Measurements from ENCODE around the gene PRAME. TPM values are rescaled to one million over a fixed set of nuclear protein-coding genes. Genes with fewer than 3 reads are reported as not detected.

PRAME gene
- total RNA-seq, 1 experiment from 2014 or later: not detected

DNA sequence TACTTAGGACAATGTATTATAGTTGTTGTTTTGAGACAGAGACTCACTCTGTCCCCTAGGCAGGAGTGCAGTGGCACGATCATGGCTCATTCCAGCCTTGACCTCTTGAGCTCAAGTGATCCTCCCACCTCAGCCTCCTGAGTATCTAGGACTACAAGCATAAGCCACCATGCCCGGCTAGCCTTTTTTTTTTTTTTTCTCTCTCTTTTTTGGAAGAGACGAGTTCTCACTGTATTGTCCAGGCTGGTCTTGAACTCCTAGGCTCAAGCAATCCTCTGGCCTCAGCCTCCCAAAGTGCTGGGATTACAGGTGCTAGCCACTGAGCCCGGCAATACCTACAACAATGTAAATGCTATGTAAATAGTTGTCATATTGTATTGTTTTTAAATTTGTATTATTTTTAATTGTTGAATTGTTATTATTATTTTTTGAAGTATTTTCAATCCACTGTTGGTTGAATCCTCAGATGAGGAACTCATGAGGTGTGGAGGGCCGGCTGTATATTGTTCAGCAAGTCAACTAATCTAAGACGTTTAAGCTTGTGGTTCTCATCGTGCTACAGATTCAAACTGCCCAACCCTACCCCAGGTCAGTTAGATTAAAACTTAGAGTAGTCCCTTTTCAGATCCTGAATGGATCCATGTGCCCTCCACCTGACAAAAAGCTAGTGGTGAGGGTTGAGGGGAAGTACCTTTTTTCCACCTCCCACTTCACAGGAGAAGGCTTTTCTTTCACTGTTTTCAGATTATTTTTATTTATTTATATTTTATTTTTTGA is 27.1 kb downstream of the PRAME start:
- BruUV-seq (replicated peaks): no TSS peak
- no peaks in the 10 kb centered on the region for H3K4me1 ChIP-seq
- no peak overlapping the region for H3K27ac Mint-ChIP-seq (ENCODE audit: unreplicated experiment)
- TF ChIP-seq CTCF (IDR thresholded peaks at IDR 0.05; ENCODE audit: insufficient read depth in 1 of 2, low read depth in 1 of 2, low read length in 1 of 2, severe bottlenecking in 1 of 2, unreplicated experiment in 1 of 2): no peak
- H3K36me3 ChIP-seq (ENCODE audit: control insufficient read depth, insufficient read depth, low read length): no peaks in the 10 kb centered on the region
- ChIA-PET POLR2A (no interaction called here), CTCF (no interaction called here)
- no peaks in the 10 kb centered on the region for H3K4me1 Mint-ChIP-seq (ENCODE audit: low read depth, unreplicated experiment)
- no peaks in the 10 kb centered on the region for H3K27me3 ChIP-seq (replicated peaks; ENCODE audit: control insufficient read depth, insufficient read depth, low read length)
- H3K27me3 Mint-ChIP-seq (ENCODE audit: insufficient read depth, unreplicated experiment): peaks cover 8% of the 10 kb centered on the region
- H3K4me3 ChIP-seq (ENCODE audit: low read depth, low read length): no peak overlapping the region
- H3K9me3 Mint-ChIP-seq (ENCODE audit: unreplicated experiment): no peaks in the 10 kb centered on the region
- H3K36me3 Mint-ChIP-seq (ENCODE audit: insufficient read depth, unreplicated experiment): no peaks in the 10 kb centered on the region
- DNase-seq: no peak
- no peak overlapping the region for H3K4me3 Mint-ChIP-seq (ENCODE audit: unreplicated experiment)
- H3K9me3 ChIP-seq: no peaks in the 10 kb centered on the region
- intact Hi-C loops (cut with micrococcal nuclease; ENCODE audit: unreplicated experiment): no loop called here

- peaks cover 2% of the 10 kb centered on the region for H3K27me3 Mint-ChIP-seq (ENCODE audit: insufficient read depth, unreplicated experiment)
- no peak overlapping the region for H3K4me3 ChIP-seq (ENCODE audit: low read depth, low read length)
- H3K27ac Mint-ChIP-seq (ENCODE audit: unreplicated experiment): no peak overlapping the region
- no peaks in the 10 kb centered on the region for H3K36me3 Mint-ChIP-seq (ENCODE audit: insufficient read depth, unreplicated experiment)
- no TSS peak for BruUV-seq (replicated peaks)
- no peak for DNase-seq
- POLR2A ChIA-PET: no interaction called here
- H3K9me3 ChIP-seq: no peaks in the 10 kb centered on the region
- H3K4me1 ChIP-seq: no peaks in the 10 kb centered on the region
- CTCF ChIA-PET: no interaction called here
- no peaks in the 10 kb centered on the region for H3K36me3 ChIP-seq (ENCODE audit: control insufficient read depth, insufficient read depth, low read length)
- no peaks in the 10 kb centered on the region for H3K27me3 ChIP-seq (replicated peaks; ENCODE audit: control insufficient read depth, insufficient read depth, low read length)
- H3K4me3 Mint-ChIP-seq (ENCODE audit: unreplicated experiment): no peak overlapping the region
- intact Hi-C loops (cut with micrococcal nuclease; ENCODE audit: unreplicated experiment): no loop called here
- no peaks in the 10 kb centered on the region for H3K4me1 Mint-ChIP-seq (ENCODE audit: low read depth, unreplicated experiment)
- no peak for TF ChIP-seq CTCF (IDR thresholded peaks at IDR 0.05; ENCODE audit: insufficient read depth in 1 of 2, low read depth in 1 of 2, low read length in 1 of 2, severe bottlenecking in 1 of 2, unreplicated experiment in 1 of 2)
- no peaks in the 10 kb centered on the region for H3K9me3 Mint-ChIP-seq (ENCODE audit: unreplicated experiment)
Observed at GRCh38 chr22:22528780-22529179, 30.3 kb downstream of the PRAME start.

DNA sequence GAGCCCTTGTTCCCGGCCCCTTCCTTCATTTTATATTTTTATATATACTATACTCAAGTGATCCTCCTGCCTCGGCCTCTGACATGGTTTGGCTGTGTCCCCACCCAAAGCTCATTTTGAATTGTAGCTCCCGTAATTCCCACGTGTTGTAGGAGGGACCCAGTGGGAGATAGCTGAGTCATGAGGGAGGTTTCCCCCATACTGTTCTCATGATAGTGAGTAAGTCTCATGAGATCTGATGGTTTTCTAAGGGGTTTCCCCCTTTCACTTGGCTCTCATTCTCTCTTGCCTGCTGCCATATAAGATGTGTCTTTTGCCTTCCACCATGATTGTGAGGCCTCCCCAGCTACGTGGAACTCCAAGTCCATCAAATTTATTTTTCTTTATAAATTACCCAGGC is 31.8 kb downstream of the PRAME start:
- H3K4me1 ChIP-seq: no peaks in the 10 kb centered on the region
- Mint-ChIP-seq H3K4me1 (ENCODE audit: low read depth, unreplicated experiment) (no peaks in the 10 kb centered on the region), H3K4me3 (ENCODE audit: unreplicated experiment) (no peak overlapping the region), H3K27me3 (ENCODE audit: insufficient read depth, unreplicated experiment) (peaks cover 2% of the 10 kb centered on the region), H3K27ac (ENCODE audit: unreplicated experiment) (no peak overlapping the region), H3K36me3 (ENCODE audit: insufficient read depth, unreplicated experiment) (no peaks in the 10 kb centered on the region), H3K9me3 (ENCODE audit: unreplicated experiment) (no peaks in the 10 kb centered on the region)
- intact Hi-C loops (cut with micrococcal nuclease; ENCODE audit: unreplicated experiment): no loop called here
- POLR2A ChIA-PET: no interaction called here
- no TSS peak for BruUV-seq (replicated peaks)
- no peaks in the 10 kb centered on the region for H3K9me3 ChIP-seq
- no peaks in the 10 kb centered on the region for H3K27me3 ChIP-seq (replicated peaks; ENCODE audit: control insufficient read depth, insufficient read depth, low read length)
- TF ChIP-seq CTCF (IDR thresholded peaks at IDR 0.05; ENCODE audit: insufficient read depth in 1 of 2, low read depth in 1 of 2, low read length in 1 of 2, severe bottlenecking in 1 of 2, unreplicated experiment in 1 of 2): no peak
- no peaks in the 10 kb centered on the region for H3K36me3 ChIP-seq (ENCODE audit: control insufficient read depth, insufficient read depth, low read length)
- CTCF ChIA-PET: no interaction called here
- H3K4me3 ChIP-seq (ENCODE audit: low read depth, low read length): no peak overlapping the region
- DNase-seq: no peak
